DMS53 treated with DMSO at 0.1 percent for 48 hours (cell line): ENCODE data around the gene ENO3.
A peak's percentile ranks its signal among the peaks of the same experiment; 100 is the strongest.

Source experiments
- DNase-seq: peaks from one replicate; lab custom pipeline; 2025; ENCODE audit not compliant: unreplicated experiment; lab: John Stamatoyannopoulos, UW

Gene ENO3

DNA sequence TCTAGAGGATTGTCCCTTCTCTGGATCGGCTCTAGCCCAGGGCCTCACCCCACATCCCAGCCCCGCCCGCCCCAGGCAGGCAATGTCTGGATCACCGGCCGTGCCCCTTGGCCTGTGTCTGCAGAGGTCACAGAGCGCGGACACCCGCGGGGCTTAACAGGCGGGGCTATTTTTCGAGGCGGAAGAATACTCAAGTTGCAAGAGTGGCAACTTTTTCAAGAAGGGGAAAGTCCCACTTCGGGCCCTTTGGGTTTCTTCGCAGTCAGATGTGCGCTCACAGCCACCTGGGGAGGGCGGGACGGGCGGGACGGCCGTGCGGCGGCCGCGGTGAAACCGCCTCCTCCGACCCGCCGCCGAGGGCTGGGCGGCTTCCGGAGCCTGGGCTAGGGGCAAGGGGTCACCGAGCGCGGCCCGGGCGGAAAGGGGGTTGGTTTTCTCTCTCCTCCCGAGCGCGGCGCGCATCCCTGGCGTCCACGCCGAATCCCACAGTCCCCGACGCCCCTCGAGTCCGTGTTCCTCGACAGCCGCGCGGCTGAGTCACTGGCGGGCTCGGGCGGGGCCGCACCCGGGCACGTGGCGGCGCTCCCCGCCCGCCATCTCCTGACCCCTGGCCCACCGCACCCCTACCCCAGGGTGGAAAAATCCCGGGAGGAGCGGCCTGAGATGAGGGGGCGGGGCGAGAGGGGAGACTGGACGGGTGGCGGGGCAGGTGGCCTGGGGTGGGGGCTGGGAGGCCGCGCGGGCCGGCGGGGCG, 1.4 kb upstream of the ENO3 start:
- peak; percentile 45 for DNase-seq

- DNase-seq: peak; percentile 45
These were observed 709 bp upstream of the ENO3 start for GRCh38 chr17:4950075-4950745.

GRCh38 chr17:4951486-4951885, 567 bp downstream of the ENO3 start:
- no peak for DNase-seq

DNA sequence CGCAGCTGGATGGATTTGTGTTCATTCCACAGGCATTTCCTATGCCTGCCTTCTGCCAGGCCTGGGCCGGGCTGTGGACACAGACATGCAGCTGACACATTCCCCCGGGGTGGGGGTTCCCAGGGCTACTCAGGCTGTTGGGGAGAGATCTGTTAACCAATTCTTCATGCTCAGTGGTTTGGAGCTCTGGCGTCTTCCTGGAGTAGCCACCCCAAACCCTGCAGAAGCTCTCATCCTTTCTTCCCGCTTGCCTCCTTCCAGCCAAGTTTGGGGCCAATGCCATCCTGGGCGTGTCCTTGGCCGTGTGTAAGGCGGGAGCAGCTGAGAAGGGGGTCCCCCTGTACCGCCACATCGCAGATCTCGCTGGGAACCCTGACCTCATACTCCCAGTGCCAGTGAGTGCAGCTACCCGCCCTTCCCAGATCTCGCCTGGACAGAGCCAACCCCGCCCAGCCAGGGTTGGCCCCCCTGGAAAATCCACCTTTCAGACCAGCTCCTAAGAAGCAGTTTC, 2.6 kb downstream of the ENO3 start:
- no peak for DNase-seq

- DNase-seq: no peak
These were observed 4.2 kb downstream of the ENO3 start for GRCh38 chr17:4955091-4955490.

- no peak for DNase-seq
These were observed 5.7 kb downstream of the ENO3 start for GRCh38 chr17:4956493-4957061.

DNA sequence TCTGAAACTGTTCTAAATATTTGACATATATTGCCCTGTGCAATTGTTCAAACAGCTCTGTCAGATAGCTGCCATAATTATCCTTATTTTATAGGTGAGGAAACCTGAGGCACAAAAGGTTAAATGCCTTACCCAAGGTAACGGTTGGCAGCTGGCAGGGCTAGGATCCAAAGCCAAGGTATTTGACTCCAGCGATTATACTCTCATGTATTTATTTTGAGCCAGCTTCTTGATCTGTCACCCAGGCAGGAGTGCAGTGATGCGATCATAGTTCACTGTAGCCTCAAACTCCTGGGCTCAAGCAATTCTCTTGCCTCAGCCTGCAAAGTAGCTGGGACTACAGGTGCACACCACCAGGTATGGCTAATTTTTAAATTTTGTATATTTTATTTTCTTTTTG, 7.2 kb downstream of the ENO3 start:
- DNase-seq: no peak

GRCh38 chr17:4959261-4959965, 8.5 kb downstream of the ENO3 start:
- DNase-seq: no peak

DNA sequence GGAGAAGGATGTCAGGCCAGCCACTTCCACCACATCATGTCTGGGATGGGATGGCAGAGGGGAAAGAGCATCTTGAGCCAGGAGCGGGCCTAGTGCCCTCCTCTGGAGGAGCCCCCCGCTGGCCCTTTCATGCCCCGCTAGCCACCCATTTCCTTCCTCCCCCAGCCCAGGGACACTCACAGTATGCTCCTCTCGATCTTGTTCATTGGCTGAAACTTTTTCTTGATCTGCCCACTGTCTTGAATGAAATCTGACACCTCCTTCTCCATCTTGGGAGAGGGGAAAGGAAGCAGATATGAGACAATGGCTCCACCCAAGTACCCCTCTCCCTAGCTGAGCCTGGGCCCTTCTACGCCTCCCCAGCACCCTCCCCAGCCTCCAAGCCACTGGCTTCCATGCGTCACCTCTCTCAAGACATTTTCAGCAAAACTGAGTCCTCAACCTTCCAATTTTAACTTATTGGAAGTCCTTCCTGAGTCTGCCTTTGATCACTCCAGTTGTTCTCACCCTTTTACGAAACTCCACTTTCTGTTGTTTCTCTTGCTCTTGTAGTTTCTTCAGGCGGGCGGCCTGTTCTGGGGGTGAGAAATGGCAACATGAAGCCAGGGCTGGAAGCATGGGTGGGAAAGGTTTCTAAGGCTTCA, 9.5 kb downstream of the ENO3 start:
- no peak for DNase-seq

DNA sequence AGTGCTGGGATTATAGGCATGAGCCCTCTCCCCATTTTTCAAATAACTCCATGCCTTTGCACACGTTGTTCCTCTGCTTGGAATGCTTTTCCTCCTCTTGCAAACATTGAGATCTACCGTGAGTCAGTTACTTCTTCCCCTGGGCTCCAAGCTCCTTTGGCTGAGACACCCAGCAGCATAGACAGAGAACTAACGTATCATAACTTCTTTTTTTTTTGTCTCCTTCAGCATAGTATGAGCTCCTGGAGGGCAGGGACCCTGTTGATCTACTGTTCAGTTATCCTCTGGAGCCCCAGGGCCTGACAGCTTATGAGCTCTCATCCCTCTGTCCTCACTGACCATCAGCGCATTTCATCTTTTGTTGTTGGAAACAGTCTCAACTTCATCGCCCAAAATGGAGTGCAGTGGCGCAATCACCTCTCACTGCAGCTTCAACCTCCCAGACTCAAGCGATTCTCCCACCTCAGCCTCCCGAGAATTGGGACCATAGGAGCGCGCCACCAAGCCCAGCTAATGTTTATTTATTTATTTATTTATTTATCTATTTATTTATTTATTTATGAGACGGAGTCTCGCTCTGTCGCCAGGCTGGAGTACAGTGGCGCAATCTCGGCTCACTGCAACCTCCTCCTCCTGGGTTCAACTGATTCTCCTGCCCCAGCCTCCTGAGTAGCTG, 14.5 kb downstream of the ENO3 start:
- no peak for DNase-seq

DNA sequence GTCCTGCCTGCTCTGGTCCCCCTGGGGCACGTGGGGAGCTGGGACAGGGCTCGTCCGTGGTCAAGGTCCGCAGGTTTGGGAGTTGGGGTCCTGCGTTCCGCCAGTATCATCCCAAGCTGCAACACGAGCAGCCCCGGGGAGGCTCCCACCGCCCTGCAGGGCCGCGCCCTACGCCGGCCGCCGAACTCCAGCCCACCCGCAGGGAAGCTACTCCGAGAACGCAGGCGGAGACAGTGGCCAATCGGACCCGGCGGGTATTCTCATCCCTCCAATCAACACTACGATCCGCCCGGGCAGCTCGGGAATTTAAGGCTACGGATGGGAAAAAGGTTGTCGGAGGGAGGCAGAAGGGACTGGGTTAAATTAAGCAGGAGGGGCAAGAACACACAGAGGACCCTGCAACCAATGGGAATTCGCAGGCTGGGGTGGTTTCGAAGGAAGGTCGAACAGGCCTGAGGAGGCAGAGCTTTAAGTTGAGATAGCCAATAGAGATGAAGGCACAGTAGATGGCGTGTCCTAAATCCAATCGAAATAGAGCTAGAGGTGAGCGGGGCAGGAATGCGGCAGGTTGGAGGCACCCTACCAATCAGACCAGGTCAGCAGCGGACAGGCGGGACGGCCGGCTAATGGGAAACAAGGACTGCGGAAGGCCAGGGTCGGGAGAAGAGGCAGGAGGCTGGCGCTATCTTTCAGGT, 16.1 kb downstream of the ENO3 start:
- DNase-seq: peak; percentile 94

DNA sequence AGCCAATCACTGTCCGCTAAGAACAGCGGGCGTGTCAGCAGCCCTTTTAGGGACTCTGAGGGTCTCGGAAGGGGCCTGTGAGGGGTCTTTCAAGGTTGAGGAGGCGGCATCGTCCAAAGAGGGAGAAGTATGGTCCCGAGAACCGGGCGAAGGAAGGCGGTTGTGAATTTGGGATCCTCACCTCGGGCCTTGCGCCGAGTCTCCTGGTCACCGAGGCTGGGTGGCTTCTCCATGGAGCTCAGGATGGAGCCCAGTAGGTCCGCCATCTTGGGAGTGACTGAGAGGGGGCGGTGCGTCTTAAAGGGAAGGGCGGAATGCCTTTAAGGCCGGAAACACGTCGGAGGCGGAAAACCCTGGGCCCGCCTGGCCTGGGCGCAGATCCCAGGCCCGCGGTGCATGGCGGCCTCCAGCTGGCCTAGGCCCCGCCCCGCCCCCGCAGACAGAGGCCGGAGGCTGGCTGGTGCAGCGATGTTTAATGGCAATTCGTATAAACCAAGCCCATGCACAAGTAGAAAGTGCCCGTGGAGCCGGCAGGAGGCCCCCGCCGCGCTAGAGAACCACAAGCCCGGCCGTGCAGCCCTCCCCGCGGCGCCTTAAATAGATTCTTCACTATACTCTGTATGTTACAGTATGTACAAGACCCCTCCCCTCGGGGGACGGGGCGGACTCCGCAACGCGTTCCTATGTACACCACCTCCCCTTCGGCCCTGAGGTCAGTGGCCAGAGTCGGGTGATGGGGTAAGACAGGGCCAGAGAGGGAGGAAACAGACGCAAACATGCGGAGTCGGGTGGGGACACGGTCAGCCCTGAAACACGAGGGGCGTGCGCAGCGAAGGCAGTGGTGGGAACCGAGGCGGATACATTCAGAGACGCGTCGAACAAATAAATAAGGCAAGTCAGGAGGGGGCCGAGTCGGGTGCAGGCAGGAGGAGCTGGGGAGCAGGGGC, 16.9 kb downstream of the ENO3 start, which contains the start of gene SPAG7:
Gene SPAG7 (minus strand): TSS at position 279 of the 947 bp plus-strand sequence. CDS start 13 bp downstream, at position 266.
- DNase-seq: peak; percentile 83

- DNase-seq: no peak
These were observed 17.6 kb downstream of the ENO3 start for GRCh38 chr17:4968486-4969046.

GRCh38 chr17:4969047-4969550, 18.2 kb downstream of the ENO3 start:
- DNase-seq: no peak

GRCh38 chr17:4969551-4970173, 18.7 kb downstream of the ENO3 start:
- no peak for DNase-seq

DNA sequence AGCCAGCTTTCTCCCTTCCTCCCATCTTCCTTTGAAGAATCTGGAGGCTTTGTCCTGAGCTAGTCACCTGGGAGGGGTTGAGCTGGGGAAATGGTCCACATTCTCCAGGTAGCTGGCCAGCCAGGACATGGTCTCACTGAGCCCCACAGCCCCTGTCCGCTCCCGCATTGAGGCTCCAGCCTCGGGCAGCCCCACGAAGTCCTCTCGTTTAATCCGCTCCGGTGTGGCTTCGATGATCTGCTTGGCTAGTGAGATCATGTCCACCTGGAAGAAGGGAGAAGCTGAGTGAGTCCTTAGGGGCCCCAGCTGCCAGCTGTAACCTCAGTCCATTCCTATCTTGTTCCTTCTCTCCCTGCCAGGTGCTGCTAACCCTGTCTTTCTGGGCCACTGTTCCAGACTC, 19.4 kb downstream of the ENO3 start:
- no peak for DNase-seq

DNA sequence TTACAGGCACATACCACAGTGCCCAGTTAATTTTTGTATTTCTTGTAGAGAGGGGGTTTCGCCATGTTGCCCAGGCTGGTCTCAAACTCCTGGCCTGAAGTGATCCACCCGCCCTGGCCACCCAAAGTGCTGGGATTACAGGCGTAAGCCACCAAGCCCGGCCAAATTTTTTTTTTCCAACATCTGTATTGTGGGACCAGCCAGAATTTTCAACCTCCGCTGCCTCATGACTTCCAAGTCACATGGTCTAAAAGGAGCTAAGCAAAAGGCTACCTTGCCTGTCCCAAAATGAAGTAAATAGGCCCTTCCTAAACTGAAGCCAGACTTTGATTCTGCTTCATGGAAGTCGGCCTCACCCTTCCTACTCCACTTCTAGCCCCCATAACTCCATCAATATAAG, 20.9 kb downstream of the ENO3 start:
- DNase-seq: no peak

- no peak for DNase-seq
These were observed 21.4 kb downstream of the ENO3 start for GRCh38 chr17:4972322-4972721.
